IMR-90 (cell line): ENCODE results near the gene MECP2. TPM values are rescaled to one million over a fixed set of nuclear protein-coding genes. Genes with fewer than 3 reads are reported as not detected.

Experiments used
- ATAC-seq: fragments of 200-7000 bp; cut with Tn5 transposase; 2 replicates; pipeline ENCODE4 v1.9.1; 2020; ENCODE audit warnings: low read depth, mild to moderate bottlenecking, moderate library complexity
- BruUV-seq: library from RNA; stranded (reverse); fragments of 400-500 nt; replicated peaks from 2 replicates; lab custom pipeline; 2021; lab: Mats Ljungman, UMichigan
- CTCF ChIA-PET: fragments of 300-600 bp; formaldehyde crosslinking; extraction: SDS; loops from one replicate; lab custom pipeline; 2021; ENCODE audit warnings: antibody characterized with exemption; lab: Yijun Ruan, JAX
- POLR2A ChIA-PET: fragments of 300-600 bp; sonication (Branson Sonifier 250); formaldehyde crosslinking; loops from one replicate; lab custom pipeline; 2022; ENCODE audit warnings: antibody characterized with exemption; ENCODE audit not compliant: unreplicated experiment; lab: Charles Lee
- DNase-seq: peaks from one replicate; pipeline ENCODE4 v3.0.0; 2013
- H2AFZ ChIP-seq: replicated peaks from 2 replicates; pipeline ENCODE3; 2013; ENCODE audit warnings: low read length, mild to moderate bottlenecking; ENCODE audit not compliant: poor library complexity
- H2AK5ac ChIP-seq: 2 replicates; pipeline ENCODE4 v1.6.1; 2013; ENCODE audit warnings: low read depth, low read length, inconsistent platforms
- H2AK9ac ChIP-seq: replicated peaks from 2 replicates; pipeline ENCODE3; 2013; ENCODE audit warnings: mild to moderate bottlenecking, low read depth, low read length, moderate library complexity; ENCODE audit not compliant: poor library complexity
- H2BK120ac ChIP-seq: 2 replicates; pipeline ENCODE4 v1.6.1; 2013; ENCODE audit warnings: low read depth, low read length, inconsistent platforms
- H2BK15ac ChIP-seq: 3 replicates; pipeline ENCODE4 v1.6.1; 2013; ENCODE audit warnings: low read depth, low read length, inconsistent platforms
- H2BK20ac ChIP-seq: 2 replicates; pipeline ENCODE4 v1.6.1; 2013; ENCODE audit warnings: low read depth, mild to moderate bottlenecking, inconsistent platforms, low read length, moderate library complexity
- H2BK5ac ChIP-seq: 2 replicates; pipeline ENCODE4 v1.6.1; 2013; ENCODE audit warnings: mild to moderate bottlenecking, low read depth, low read length, inconsistent platforms; ENCODE audit not compliant: poor library complexity, severe bottlenecking
- H3K14ac ChIP-seq: replicated peaks from 2 replicates; pipeline ENCODE4 v1.6.1; 2013; ENCODE audit warnings: low read depth, low read length, inconsistent platforms
- H3K18ac ChIP-seq: 2 replicates; pipeline ENCODE4 v1.6.1; 2013; ENCODE audit warnings: low read depth, low read length, control low read depth
- H3K23ac ChIP-seq: 2 replicates; pipeline ENCODE4 v1.6.1; 2013; ENCODE audit warnings: low read depth, low read length, inconsistent platforms
- H3K27ac ChIP-seq: 2 replicates; pipeline ENCODE4 v1.5.1; 2013; ENCODE audit warnings: mild to moderate bottlenecking, control low read depth, low read length; ENCODE audit not compliant: insufficient read depth
- H3K27me3 ChIP-seq: 2 replicates; pipeline ENCODE4 v1.6.1; 2013; ENCODE audit warnings: low read length; ENCODE audit not compliant: control insufficient read depth, insufficient read depth
- H3K36me3 ChIP-seq: 2 replicates; pipeline ENCODE4 v1.6.1; 2013; ENCODE audit warnings: low read length, mixed read lengths; ENCODE audit not compliant: control insufficient read depth, insufficient read depth
- H3K4ac ChIP-seq: 2 replicates; pipeline ENCODE4 v1.6.1; 2013; ENCODE audit warnings: low read depth, low read length, inconsistent platforms
- H3K4me1 ChIP-seq: 2 replicates; pipeline ENCODE4 v1.6.1; 2013; ENCODE audit warnings: low read length, mixed read lengths; ENCODE audit not compliant: control insufficient read depth, insufficient read depth
- H3K4me2 ChIP-seq: 2 replicates; pipeline ENCODE4 v1.6.1; 2013; ENCODE audit warnings: low read depth, mild to moderate bottlenecking, control low read depth, low read length, moderate library complexity
- H3K4me3 ChIP-seq: 2 replicates; pipeline ENCODE4 v1.5.1; 2013; ENCODE audit warnings: low read depth, mild to moderate bottlenecking, control low read depth, low read length, moderate library complexity; ENCODE audit not compliant: insufficient read depth
- H3K56ac ChIP-seq: 2 replicates; pipeline ENCODE4 v1.6.1; 2013; ENCODE audit warnings: low read length, inconsistent platforms; ENCODE audit not compliant: insufficient read depth; ENCODE audit errors: extremely low read depth
- H3K79me1 ChIP-seq, 2 experiments: 2 replicates each; pipeline ENCODE4 v1.6.1; 2013; ENCODE audit warnings: low read length in 2 of 2, inconsistent platforms in 1 of 2, low read depth in 1 of 2
- H3K9ac ChIP-seq: 2 replicates; pipeline ENCODE4 v1.6.1; 2013; ENCODE audit warnings: low read depth, low read length, control low read depth
- H3K9me1 ChIP-seq: 2 replicates; pipeline ENCODE4 v1.6.1; 2013; ENCODE audit warnings: low read length, inconsistent platforms; ENCODE audit not compliant: insufficient read depth
- H3K9me3 ChIP-seq: 2 replicates; pipeline ENCODE4 v1.6.1; 2013; ENCODE audit warnings: low read length; ENCODE audit not compliant: control insufficient read depth, insufficient read depth
- H4K20me1 ChIP-seq: 2 replicates; pipeline ENCODE4 v1.6.1; 2013; ENCODE audit warnings: low read length, inconsistent platforms; ENCODE audit not compliant: insufficient read depth
- H4K5ac ChIP-seq: 2 replicates; pipeline ENCODE4 v1.6.1; 2013; ENCODE audit warnings: mild to moderate bottlenecking, low read depth, low read length, control low read depth
- H4K8ac ChIP-seq, 2 experiments: 2 replicates each; pipeline ENCODE4 v1.6.1; 2013; ENCODE audit warnings: low read depth in 2 of 2, low read length in 2 of 2, control low read depth in 1 of 2, inconsistent platforms in 1 of 2
- H4K91ac ChIP-seq: 2 replicates; pipeline ENCODE4 v1.6.1; 2013; ENCODE audit warnings: low read depth, low read length, inconsistent platforms; ENCODE audit not compliant: insufficient read depth
- BHLHE40 ChIP-seq: fragments of 150-350 bp; IDR thresholded peaks from 2 replicates; pipeline ENCODE4 v1.6.1; 2016; ENCODE audit warnings: mild to moderate bottlenecking, low read depth, low read length
- CEBPB ChIP-seq: IDR thresholded peaks from 2 replicates; pipeline ENCODE4 v1.6.1; 2012; ENCODE audit warnings: low read depth, low read length, improper control_type of control experiment
- ELK1 ChIP-seq: fragments of 150-350 bp; IDR thresholded peaks from 2 replicates; pipeline ENCODE4 v1.6.1; 2016; ENCODE audit warnings: low read depth, mild to moderate bottlenecking, low read length, moderate library complexity, borderline replicate concordance
- MAFK ChIP-seq: IDR thresholded peaks from 2 replicates; pipeline ENCODE4 v1.6.1; 2012; ENCODE audit warnings: low read depth, low read length, improper control_type of control experiment
- MXI1 ChIP-seq: IDR thresholded peaks from 2 replicates; pipeline ENCODE4 v1.6.1; 2012; ENCODE audit warnings: low read depth, mild to moderate bottlenecking, low read length, moderate library complexity, borderline replicate concordance
- POLR2A ChIP-seq: IDR thresholded peaks from 2 replicates; pipeline ENCODE4 v1.6.1; 2012; ENCODE audit warnings: mild to moderate bottlenecking, low read depth, low read length
- RAD21 ChIP-seq: IDR thresholded peaks from 2 replicates; pipeline ENCODE4 v1.6.1; 2012; ENCODE audit warnings: low read length, improper control_type of control experiment
- RFX5 ChIP-seq: IDR thresholded peaks from 2 replicates; pipeline ENCODE4 v1.8.0; 2012; ENCODE audit warnings: low read depth, mild to moderate bottlenecking, low read length, moderate library complexity
- SMC3 ChIP-seq: fragments of 150-350 bp; IDR thresholded peaks from 2 replicates; pipeline ENCODE4 v1.6.1; 2016; ENCODE audit warnings: low read depth, mild to moderate bottlenecking, antibody characterized with exemption, low read length, moderate library complexity
- WGBS, 2 experiments: methylation state at CpG; one replicate each; pipeline versions ENCODE4 v1.1.5 to v1.1.7; 2013; ENCODE audit warnings: missing lambda C conversion rate in 2 of 2; ENCODE audit not compliant: insufficient read length in 1 of 2; ENCODE audit errors: extremely low coverage in 2 of 2; 5-methylcytosine and 5-hydroxymethylcytosine counted together
- dilution Hi-C: fragments of 300-500 bp; cut with HindIII; formaldehyde crosslinking; loops from one replicate; pipeline ENCODE4 v1.14.3; 2018; ENCODE audit warnings: low sequenced_read_pairs; ENCODE audit not compliant: unreplicated experiment
- in situ Hi-C: fragments of 300-500 bp; cut with MboI; formaldehyde crosslinking; loops from 3 replicates; pipeline ENCODE4 v1.14.3; 2019; ENCODE audit warnings: low sequenced_read_pairs, inconsistent platforms, mixed read lengths
- intact Hi-C: fragments of 100-400 bp; cut with micrococcal nuclease; formaldehyde crosslinking; loops from 2 replicates; pipeline ENCODE4 v1.10.0; 2022
- polyA plus RNA-seq, 3 experiments: library from polyadenylated mRNA; depleted of rRNA; stranded (reverse); fragments of >200 nt; gene quantifications; 2 replicates each; pipeline ENCODE4 v1.2.3, GENCODE V29; 2012; ENCODE audit warnings: low replicate concordance in 1 of 3
- total RNA-seq: library from RNA; depleted of rRNA; stranded (reverse); fragments of >200 nt; gene quantifications from 2 replicates; pipeline ENCODE4 v1.2.3, GENCODE V29; 2012

MECP2 gene
- total and polyA plus RNA-seq, 2 of the 4 experiments (the other 2 are of a cell fraction) = 8.4 to 10.1 TPM

- Histone ChIP-seq H3K9me3 (no peaks in the 10 kb centered on the region), H3K4ac (no peak overlapping the region), H2AFZ (no peak overlapping the region), H3K56ac (no peak overlapping the region), H3K79me1 (peaks cover 14 to 61% of the 10 kb centered on the region in 2 experiments), H3K9me1 (peaks cover 18% of the 10 kb centered on the region), H4K20me1 (peaks cover 31% of the 10 kb centered on the region), H2BK15ac (no peak overlapping the region), H2AK9ac (no peak overlapping the region), H3K18ac (no peak overlapping the region), H4K5ac (no peak overlapping the region), H4K8ac (no peak overlapping the region), H3K36me3 (peaks cover 2% of the 10 kb centered on the region; the same call in 1 of the 2 replicates), H3K9ac (no peak overlapping the region), H3K4me1 (peaks cover 16% of the 10 kb centered on the region), H3K27ac (no peak overlapping the region), H2BK120ac (no peak overlapping the region), H4K91ac (no peak overlapping the region), H2AK5ac (no peak overlapping the region), H3K14ac (no peak overlapping the region), H3K23ac (no peak overlapping the region), H3K27me3 (no peaks in the 10 kb centered on the region), H2BK20ac (no peak overlapping the region), H2BK5ac (no peak overlapping the region), H3K4me2 (no peak overlapping the region), H3K4me3 (no peak overlapping the region)
- POLR2A ChIA-PET = no interaction called here
- intact Hi-C loops = no loop called here
- BruUV-seq = no TSS peak
- TF ChIP-seq SMC3 (no peak), ELK1 (no peak), MXI1 (no peak), CEBPB (no peak), MAFK (no peak), RAD21 (no peak), RFX5 (no peak), BHLHE40 (no peak), POLR2A (no peak)
- in situ Hi-C loops = no loop called here
- 92% methylated on average over 2 of the region's 5 CpGs; no CpG with 5 or more reads in 1 of the 2 experiments for WGBS, 2 experiments
- ATAC-seq (no peak), DNase-seq (no peak)
- dilution Hi-C loops = no loop called here
- CTCF ChIA-PET = no interaction called here
Measured at GRCh38 chrX:154037754-154038153, 59.8 kb downstream of the MECP2 start.
